HG02973 (cell line): Measurements from ENCODE around the gene GATAD2B.
"Not testable (repeated sequence)": the region's sequence is repeated elsewhere in the genome, so short reads cannot be mapped to it uniquely, and the experiment has no call there.

Experiments
- ATAC-seq: cut with Tn5 transposase; IDR thresholded peaks from one replicate; pipeline ENCODE4 v1.9.1; 2021; ENCODE audit warnings: moderate library complexity; ENCODE audit not compliant: unreplicated experiment

The GATAD2B gene

GRCh38 chr1:153891042-153891441, 31.7 kb downstream of the GATAD2B start:
- not testable (repeated sequence) for ATAC-seq

- no peak for ATAC-seq
Observed at GRCh38 chr1:153888533-153888932, 34.2 kb downstream of the GATAD2B start.

GRCh38 chr1:153886127-153886526, 36.6 kb downstream of the GATAD2B start:
- no peak for ATAC-seq

DNA sequence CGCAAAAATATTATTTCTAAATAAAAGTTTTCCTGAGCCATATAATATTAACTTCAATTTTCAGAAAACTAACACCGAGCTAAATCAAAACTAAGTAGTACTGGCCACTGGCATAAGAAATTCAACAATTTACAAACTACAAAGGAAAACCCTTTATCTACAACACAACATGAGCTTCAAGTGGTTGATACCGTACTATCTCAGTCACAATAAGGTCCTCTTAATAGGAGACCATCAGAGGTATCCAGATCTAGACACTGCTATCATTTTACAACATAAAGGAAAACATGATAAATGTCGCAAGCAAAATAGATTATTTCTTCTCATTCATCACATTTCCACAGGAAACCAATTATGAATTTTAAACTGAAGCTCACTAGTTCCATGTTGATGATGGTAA, 39.5 kb downstream of the GATAD2B start:
- ATAC-seq: no peak

DNA sequence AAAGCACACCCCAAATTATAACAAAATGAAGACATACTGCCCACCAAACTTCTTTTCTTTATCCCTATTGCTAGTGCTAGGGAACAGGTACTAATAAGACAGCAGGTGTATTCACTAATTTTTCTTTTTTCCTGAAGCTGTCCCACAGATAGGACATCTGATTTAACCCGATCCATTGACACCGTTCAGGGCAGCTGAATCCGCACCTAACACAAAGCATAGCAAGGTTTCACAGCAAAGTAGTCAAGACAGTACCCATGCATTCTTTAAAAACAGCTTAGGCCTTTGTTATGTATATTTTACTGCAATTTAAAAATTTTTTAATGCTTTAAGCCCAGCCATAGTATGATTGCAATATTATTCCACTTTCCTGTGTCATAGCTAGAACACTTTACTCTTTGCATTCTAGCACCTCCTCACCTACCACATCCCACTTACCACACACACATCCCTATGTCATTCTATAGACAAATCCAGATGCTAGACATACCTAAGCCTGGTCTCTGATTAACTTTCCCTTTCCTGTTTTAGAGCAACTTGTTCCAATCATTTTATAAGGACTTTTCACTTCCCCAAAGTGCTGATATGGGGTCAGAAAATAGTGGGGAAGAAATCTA, 40.4 kb downstream of the GATAD2B start:
- ATAC-seq: no peak

DNA sequence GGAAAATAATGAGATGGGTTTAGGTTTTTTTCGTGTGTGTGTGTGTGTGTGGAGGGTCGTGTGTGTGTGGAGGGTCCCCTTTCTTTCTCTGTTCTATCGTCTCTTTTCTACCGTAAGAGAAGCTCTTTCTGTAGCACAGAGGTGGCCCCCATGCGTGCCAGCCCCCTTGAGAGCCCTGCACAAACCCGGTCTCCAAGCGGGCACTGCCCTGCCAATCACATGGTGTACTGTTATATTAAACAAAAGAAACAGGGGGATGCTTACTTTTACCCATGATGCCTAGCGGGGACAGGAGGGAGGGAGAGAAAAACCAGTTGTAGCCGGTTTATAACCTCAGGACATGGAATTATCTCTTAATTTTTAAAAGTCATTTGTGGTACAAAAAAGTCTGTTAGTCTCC, 41.0 kb downstream of the GATAD2B start:
- ATAC-seq: no peak

GRCh38 chr1:153880962-153881361, 41.8 kb downstream of the GATAD2B start:
- ATAC-seq: no peak

DNA sequence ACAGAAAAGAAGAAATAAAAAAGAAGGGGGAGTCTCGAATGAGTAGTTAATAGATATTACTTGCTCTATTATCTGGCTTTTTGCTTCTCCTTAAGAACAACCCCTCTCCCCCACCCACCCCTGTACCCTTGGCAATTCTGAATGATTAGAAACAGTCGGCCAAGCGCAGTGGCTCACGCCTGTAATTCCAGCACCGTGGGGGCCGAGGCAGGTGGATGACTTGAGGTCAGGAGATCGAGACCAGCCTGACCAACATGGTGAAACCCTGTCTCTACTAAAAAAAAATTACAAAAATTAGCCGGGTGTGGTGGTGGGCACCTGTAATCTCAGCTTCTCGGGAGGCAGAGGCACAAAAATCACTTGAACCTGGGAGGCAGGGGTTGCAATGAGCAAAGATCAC, 42.7 kb downstream of the GATAD2B start:
- ATAC-seq: no peak

DNA sequence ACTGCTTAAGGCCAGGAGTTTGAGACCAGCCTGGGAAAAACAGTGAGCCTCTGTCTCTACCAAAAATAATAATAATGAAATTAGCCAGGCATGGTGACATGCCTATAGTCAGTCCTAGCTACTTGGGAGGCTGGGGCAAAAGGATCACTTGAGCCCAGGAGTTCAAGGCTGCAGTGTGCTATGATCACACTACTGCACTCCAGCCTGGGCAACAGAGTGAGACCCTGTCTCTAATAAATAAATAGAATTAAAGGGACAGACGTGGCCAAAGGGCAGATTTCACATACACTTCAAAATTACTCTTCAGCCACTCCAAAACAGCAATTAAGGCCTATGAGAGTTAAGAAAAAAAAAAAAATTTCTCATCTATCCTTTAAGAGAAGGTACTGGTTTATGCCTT, 45.7 kb downstream of the GATAD2B start:
- no peak for ATAC-seq

DNA sequence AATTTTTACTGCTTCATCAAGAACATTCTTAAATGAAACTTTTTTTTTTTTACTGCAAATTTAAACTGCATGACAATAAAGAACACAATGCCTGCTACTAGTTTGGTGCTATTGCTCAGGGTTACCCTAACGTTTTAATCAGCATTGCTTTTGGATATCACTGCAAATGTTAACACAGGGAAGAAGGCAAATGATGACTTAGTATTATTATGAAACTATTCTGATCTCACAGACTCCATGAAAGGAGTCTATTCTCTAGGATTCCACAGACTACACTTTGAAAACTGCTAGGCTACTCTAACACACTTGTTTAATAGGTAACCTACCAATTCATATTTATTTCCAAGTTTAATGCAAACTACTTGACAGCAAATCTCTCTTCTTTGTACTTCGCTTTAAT, 49.8 kb downstream of the GATAD2B start:
- no peak for ATAC-seq

DNA sequence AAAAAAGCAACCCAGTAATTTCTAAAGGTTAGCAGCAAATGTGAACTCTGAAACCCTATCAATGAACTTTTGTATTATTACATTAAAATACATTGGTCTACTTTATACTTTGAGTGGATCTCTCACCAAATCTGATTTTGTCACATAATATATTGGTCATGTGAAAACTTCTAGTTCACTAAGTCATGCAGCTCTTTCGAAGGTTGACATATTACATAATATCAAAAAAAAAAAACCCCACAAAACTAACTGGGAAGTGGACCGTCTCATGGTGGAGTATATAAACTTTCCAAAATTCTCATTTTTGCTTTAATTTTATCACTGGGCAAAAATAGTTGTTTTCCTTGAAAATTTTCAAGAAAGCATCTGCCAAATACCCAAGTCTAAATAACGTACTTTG, 50.4 kb downstream of the GATAD2B start:
- ATAC-seq: no peak

DNA sequence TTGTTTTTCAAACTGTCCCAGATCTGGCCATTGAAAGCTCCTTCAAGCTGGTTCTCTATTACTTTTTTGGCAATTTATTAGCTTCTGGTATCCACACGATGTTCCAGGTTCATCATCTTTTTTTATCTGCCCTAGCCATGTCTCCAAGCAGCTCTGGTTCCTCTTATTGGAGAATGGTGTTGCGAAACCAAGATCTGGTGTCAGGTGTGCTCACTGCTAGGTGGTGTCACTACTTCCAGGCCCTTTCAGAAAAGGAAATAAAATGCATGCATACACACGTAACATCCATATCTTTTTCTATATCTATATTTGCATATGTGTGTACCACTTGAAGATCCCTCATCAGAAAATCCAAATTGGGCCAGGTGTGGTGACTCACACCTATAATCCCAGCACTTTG, 53.3 kb downstream of the GATAD2B start:
- no peak for ATAC-seq

DNA sequence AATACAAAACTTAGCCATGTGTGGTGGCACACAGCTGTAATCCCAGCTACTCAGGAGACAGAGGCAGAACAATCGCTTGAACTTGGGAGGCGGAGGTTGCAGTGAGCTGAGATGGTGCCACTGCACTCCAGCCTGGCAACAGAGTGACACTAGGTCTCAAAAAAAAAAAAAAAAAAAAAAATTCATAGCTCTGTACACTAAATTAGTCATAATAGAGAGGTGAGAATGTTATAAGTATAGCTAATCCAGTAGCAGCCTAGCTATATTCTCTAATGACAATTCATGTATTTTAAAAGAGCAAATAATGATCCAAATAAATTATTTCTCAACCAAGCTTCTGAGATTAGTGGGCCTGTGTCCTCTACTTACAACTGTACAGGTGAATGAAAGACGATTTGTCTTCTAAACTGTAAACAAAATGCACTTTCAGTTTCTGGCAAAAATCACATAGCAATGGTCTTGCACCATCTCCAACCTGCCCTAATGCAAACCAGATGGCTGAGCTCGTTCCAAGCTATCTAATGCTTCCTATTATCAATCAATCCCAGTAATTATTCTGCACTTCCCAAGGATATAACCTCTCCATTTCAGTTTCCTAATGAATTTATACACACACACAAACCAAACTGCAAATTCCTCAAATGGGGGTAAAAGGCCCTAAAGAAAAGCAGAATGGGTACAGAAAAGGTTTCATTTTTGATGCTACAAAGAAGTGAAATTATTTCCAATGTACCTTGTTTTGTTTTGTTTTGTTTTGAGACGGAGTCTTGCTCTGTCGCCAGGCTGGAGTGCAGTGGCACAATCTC, 56.5 kb downstream of the GATAD2B start:
- no peak for ATAC-seq

GRCh38 chr1:153860285-153860684, 62.5 kb downstream of the GATAD2B start:
- ATAC-seq: no peak

- ATAC-seq: no peak
Observed at GRCh38 chr1:153857505-153857904, 65.3 kb downstream of the GATAD2B start.

DNA sequence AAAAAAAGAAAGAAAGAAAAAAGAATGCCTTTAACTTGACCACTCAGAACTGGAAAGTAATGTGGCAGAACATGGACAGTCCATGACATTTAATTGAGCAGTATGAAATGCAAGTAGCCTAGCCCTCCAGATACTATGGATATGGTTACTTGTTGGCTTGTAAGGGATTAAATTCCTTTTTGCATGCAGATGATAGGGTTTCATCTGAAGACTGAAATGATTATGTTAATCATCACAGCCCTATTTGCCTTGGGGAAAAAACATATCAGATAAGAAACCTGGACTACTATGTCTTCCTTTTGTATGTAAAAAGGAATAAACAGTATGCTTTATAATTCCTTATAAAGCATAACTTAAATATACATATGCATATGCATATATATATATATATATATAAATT, 66.0 kb downstream of the GATAD2B start:
- no peak for ATAC-seq

- ATAC-seq: no peak
Observed at GRCh38 chr1:153852170-153852569, 70.6 kb downstream of the GATAD2B start.

DNA sequence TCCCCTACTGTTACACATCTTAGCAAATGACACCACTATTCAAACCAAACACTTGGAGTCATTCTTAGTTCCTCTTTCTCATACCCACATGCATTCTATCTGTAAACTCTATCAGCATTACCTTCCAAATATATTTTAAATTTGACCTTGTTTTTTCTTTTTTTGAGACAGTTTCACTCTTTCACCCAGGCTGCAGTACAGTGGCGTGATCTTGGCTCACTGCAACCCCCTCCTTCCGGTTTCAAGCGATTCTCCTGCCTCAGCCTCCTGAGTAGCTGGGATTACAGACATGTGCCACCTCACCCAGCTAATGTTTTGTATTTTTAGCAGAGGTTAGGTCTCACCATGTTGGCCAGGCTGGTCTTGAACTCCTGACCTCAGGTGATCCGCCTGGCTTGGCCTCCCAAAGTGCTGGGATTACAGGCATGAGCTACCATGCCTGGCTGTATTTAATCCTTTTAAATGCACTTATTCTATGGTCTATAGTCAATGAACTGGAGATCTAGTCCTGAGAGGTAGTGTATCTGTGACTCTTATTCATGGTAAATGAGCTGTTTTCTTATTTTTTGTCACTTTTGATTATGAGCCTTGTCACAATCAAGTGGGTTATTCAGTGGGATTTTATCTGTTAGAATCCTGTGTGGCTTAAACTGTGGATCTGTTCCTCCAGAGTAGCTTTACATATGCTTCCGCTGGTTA, 73.1 kb downstream of the GATAD2B start:
- peak; percentile 59 for ATAC-seq

DNA sequence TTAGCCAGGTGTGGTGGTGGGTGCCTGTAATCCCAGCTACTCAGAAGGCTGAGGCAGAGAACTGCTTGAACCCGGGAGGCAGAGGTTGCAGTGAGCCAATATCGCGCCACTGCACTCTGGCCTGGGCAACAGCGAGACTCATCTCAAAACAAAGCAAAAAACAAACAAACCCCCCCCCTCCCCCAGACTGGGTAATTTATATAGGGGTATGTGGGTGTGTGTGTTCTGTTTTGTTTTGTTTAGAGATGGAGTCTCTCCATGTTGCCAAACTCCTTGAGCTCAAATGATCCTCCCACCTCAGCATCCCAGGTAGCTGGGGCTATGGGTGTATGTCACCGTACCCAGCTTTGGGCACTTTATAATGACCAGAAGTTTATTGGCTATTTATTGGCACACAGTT, 74.0 kb downstream of the GATAD2B start:
- ATAC-seq: no peak

GRCh38 chr1:153845158-153845557, 77.6 kb downstream of the GATAD2B start:
- no peak for ATAC-seq

DNA sequence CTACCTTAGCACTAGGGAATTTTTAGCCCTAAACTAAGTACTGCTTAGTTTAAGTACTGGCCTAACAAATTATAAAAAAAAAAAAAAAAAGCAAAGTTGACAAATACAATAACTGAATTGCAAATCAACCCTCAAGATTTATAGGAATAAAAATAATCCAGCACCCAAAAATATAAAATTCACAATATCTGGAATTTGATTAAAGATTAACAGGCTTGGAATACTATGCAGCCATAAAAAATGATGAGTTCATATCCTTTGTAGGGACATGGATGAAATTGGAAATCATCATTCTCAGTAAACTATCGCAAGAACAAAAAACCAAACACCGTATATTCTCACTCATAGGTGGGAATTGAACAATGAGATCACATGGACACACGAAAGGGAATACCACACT, 78.4 kb downstream of the GATAD2B start:
- not testable (repeated sequence) for ATAC-seq

DNA sequence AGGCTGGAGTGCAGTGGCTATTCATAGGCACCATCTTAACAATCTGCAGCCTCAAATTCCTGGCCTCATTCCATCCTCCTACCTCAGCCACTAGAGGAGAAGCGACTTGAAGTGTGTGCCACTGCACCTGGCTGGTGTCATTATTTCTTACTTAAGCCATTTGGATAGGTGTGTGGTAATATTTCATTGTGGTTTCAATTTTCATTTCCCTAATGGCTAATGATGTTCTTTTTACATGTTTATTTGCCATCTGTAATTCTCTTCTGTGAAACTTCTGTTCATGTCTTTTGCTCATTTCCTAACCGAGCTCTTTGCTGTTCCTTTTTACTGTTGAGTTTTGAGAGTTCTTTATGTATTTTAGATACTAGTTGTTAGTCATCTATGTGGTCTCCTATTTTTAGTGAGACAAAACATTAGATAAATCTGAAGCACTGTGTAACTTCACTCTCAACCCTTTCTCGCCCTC, 80.7 kb downstream of the GATAD2B start:
- peak; percentile 59 for ATAC-seq
